PFSK-1 (cell line): ENCODE results near the gene TBC1D9B.

Source experiments
- FOXP2 ChIP-seq: optimal IDR thresholded peaks from 2 replicates; pipeline ENCODE3; 2011; ENCODE audit warnings: borderline replicate concordance, control low read depth, inconsistent platforms; ENCODE audit not compliant: insufficient read depth; ENCODE audit errors: extremely low read length, extremely low read depth
- POLR2AphosphoS5 ChIP-seq: IDR thresholded peaks from 2 replicates; pipeline ENCODE4 v1.6.1; 2012; ENCODE audit warnings: low read depth, mild to moderate bottlenecking, control low read depth, low read length, moderate library complexity
- REST ChIP-seq, 2 experiments: IDR thresholded peaks; 2 replicates each; pipeline versions ENCODE4 v1.6.1 to v1.8.0; 2011 to 2012; ENCODE audit warnings: low read depth in 2 of 2, low read length in 2 of 2, control low read depth in 1 of 2, inconsistent platforms in 1 of 2, mild to moderate bottlenecking in 1 of 2, moderate library complexity in 1 of 2; ENCODE audit not compliant: insufficient read depth in 1 of 2
- SIN3A ChIP-seq: IDR thresholded peaks from 2 replicates; pipeline ENCODE4 v1.6.1; 2012; ENCODE audit warnings: mild to moderate bottlenecking, low read length, moderate library complexity, borderline replicate concordance; ENCODE audit not compliant: insufficient read depth
- TAF1 ChIP-seq: IDR thresholded peaks from 2 replicates; pipeline ENCODE4 v1.6.1; 2012; ENCODE audit warnings: low read length, control low read depth, borderline replicate concordance; ENCODE audit not compliant: insufficient read depth

GRCh38 chr5:179915406-179915935 lies 7.8 kb upstream of the TBC1D9B start:
- TF ChIP-seq REST (IDR thresholded peaks at IDR 0.05; ENCODE audit: insufficient read depth in 1 of 2, low read depth in 2 of 2, low read length in 2 of 2) (no peak), TAF1 (no peak), SIN3A (no peak), POLR2AphosphoS5 (no peak), FOXP2 (no peak)
